ENCODE results near the gene ZNF254. TPM values are rescaled to one million over a fixed set of nuclear protein-coding genes. Genes with fewer than 3 reads are reported as not detected.

Gene ZNF254
- polyA plus RNA-seq, 1 donor from 2014 or later, result 49.1 TPM

DNA sequence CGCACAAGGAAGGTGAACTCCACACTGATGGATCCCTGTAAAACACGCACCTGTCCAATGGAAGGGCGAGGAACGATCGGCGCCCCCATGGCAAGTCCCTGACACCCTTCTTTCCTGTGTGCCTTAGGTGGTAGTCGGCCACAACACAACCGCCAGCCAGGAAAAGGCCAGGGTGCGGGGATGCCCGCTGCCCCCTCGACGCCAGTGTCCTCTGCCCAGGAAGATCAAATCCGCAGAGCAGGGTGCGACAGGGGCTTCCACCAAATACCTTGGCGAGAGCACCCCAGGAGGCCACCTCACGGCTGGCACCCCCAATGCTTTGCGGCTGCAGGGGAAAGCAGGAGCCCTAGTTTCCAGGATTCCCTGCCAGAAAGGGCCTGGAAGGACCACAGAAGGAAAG, 91.2 kb downstream of the ZNF254 start:
- H3K27ac ChIP-seq (ENCODE audit: low read length), result no peak overlapping the region
- H3K36me3 ChIP-seq (ENCODE audit: insufficient read depth, low read length), result no peaks in the 10 kb centered on the region
- H3K9me3 ChIP-seq (ENCODE audit: low read length), result peaks cover 15% of the 10 kb centered on the region
- no peak overlapping the region for H3K4me3 ChIP-seq (ENCODE audit: low read length)
- H3K9me2 ChIP-seq (ENCODE audit: insufficient read depth, low read length), result no peaks in the 10 kb centered on the region
- no peak overlapping the region for H3K4me2 ChIP-seq (ENCODE audit: low read length)
- H3K79me2 ChIP-seq (replicated peaks; ENCODE audit: insufficient read depth, low read length), result no peaks in the 10 kb centered on the region
- H3K27me3 ChIP-seq (ENCODE audit: insufficient read depth, low read depth, low read length), result no peaks in the 10 kb centered on the region
- no peak overlapping the region for H3K9ac ChIP-seq (ENCODE audit: low read length)
- no peaks in the 10 kb centered on the region for H4K20me1 ChIP-seq (ENCODE audit: insufficient read depth)
- TF ChIP-seq RAD21 (conservative IDR thresholded peaks at IDR 0.05), result no peak
- no peak overlapping the region for H2AFZ ChIP-seq (ENCODE audit: low read depth, low read length)
- no peaks in the 10 kb centered on the region for H3F3A ChIP-seq (ENCODE audit: insufficient read depth, low read length, poor library complexity, severe bottlenecking)

Other genes with a start within 250 kb of the ZNF254 start
- gene ZNF726, start 172.3 kb upstream of the ZNF254 start, polyA plus RNA-seq, result not detected in 2 replicates

Data from neural cell (in vitro differentiated cells).